HuH-7 (cell line): ENCODE results near the gene BBLN.
"Not testable (repeated sequence)": the region's sequence is repeated elsewhere in the genome, so short reads cannot be mapped to it uniquely, and the experiment has no call there.

ENCODE experiments used
- DNase-seq: peaks from one replicate; pipeline ENCODE4 v3.0.0; 2011; ENCODE audit warnings: low spot score

BBLN gene

DNA sequence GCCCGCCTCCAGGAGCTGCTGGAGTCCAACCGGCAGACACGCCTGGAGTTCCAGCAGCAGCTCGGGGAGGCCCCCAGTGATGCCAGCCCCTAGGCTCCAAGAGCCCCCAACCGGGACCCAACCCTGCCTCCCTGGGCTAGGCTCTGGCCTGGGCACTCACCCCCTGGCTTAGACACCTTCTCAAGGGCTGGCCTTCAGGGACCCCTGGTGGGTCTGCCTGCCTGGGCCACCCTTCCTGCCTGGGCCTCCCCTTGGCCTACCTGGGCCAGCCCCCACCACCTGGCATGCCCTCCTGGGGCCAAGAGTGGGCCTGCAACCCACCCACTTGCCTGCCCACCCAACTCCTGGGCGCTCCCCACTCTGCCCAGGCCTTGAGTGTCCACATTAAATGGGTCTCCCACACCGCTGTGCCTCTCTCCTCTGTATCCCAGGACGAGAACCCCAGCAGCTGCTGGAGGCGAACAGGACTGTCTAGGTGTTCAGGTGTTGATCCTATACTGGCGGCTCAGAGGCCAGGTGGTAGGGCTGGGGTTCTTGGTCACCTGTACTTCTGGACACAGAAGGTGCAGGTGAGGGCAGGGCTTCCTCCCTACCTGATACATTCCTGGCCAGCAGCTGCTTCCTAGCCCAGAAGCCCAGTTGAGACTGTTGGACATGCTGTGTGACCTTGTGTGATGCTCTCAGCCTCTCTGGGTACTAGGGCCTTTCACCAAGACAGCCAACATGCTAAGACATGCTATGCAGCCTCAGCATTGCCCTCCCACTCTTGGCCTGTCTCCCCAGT, 3.6 kb downstream of the BBLN start:
- no peak for DNase-seq

DNA sequence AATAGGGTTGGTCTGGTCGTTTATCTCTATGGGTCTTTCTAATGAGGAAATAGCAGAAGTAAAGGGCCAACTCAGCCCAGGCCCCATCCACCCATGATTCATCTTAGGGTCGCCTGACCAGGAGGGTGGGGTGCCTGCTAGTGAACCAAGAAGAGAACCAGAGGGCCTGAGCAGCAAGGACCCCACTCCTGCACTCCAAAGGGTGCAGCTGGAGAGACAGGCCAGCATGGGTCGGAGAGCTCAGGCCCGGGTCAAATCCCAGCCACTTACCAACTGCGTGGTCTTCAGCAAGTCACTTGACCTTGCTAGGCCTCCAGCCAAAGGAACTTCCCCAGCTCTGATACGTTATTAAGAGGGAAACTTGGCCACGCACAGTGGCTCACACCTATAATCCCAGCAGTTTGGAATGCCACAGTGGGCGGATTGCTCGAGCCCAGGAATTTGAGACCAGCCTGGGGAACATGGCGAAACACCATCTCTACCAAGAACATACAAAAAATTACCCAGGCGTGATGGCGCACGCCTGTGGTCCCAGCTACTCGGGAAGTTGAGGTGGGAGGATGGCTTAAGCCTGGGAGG, 4.3 kb downstream of the BBLN start:
- no peak for DNase-seq

DNA sequence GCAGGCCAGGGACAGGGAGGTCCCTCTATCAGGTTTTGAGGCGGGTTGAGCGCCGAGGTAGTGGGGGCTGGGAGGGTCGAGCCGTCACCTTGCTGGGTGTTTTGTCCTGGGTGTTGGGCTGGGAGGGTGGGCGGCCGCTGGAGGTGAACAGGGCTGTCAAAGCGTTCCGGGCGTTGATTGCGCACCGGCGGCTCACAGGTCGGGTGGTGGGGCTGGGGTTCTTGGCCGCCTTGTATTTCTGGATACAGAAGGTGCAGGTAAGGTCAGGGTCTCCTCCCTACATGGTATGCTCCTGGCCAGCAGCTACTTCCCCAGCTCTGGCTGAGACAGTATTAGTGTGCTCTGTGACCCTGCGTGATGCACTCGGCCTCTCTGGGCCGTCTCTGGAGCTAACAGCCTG, 6.1 kb downstream of the BBLN start:
- DNase-seq, result no peak

DNA sequence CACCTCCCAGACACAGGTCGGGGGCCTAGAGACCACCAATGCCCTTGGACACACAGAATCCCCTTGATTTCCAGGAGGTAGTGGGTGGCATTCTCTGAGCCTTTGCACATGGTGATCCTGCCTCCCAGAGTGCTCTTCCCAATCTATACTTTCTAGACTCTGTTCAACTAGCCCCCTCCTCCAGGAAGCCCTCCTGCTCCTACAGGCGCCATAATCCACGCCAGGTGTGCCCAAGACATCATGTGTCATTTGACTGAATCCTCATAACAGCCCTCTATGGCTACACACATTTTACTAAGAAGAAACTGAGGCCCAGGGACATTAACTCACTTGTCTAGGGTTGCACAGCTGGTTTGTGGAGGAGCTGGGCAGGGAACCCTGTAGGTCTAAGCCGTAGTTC, 7.1 kb downstream of the BBLN start:
- no peak for DNase-seq

DNA sequence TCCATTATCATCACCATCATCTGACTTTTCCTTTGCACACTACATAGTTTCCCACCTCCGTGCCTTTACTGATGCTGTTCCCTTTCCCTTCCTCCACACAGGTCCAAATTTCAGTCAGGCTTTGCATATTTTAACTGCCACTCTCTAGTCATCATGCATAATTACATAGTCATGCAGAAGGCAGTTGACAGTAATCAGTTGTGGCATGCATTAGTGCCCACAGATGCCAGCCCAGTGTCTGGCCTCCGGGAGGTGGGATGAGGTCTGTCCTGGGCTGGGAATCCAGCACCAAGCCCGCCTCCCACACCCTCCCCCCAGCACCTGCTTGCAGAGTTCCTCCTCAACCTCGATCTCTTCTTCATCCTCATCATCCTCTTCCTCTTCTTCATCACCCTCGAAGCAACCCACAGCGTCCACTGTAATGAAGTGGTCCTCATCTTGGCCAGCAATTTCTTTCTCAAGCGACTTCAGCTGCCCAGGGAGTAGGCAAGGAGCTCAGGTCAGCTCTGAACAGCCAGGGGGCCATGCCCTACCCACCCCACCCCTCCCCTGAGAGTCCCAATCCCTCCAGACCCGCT, 8.8 kb downstream of the BBLN start:
- DNase-seq, result no peak

DNA sequence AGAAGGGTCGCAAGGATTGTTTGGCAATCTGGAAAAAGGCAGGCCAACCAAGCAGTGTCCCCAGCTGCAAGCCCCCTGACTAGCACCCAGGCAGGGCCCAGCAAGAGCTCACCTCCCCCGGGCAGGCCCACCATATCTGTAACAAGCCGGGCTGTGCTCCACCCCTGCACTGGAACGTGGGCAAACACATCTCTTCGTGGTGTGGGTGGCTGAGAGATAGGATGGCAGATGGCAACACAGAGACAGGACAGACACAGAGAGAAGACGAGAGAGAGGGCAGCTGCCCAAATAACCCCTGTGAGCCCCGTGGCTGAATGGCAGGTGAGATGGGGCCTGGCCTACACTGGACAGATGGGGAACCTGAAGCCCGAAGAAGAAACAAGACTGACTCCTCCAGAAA, 9.4 kb downstream of the BBLN start:
- DNase-seq, result no peak

DNA sequence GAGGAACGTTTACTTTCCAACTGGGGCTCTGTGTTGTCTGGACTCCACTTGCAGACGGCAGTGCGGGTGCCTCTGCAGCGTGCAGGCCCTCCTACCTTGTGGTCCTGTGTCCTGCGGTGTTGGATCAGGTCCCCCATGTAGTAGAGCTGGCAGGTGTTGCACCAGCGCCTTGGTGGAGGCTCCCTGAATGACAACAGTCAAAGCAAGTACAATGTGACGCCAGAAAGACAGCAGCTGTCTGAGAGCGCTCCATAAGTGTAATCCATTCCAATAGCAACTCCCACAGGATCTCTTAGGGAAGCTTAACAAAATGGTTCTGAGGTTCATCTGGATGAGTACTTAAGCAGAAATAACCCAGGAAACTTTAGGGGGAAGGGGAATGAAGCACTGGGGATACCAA, 9.9 kb downstream of the BBLN start:
- DNase-seq, result no peak

DNA sequence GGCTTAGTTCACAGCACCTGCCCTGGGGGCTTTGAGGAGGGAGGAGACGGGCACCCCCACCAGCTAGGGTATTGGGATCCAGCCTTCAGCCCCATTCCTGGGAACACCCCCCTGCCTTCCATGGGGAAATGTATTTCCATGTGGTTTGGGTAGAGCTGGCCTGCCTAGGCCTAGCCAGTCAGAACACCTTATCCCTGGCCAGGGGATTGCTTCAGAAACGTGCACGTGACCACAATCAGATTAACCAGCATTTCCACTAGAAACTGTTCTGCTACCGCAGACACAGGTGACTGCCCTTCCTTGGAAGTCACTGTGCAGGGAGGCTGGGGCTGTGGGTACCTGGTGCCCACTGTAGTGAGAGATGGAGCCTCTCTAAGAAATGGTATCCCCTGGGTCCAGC, 14.0 kb downstream of the BBLN start:
- DNase-seq, result no peak

DNA sequence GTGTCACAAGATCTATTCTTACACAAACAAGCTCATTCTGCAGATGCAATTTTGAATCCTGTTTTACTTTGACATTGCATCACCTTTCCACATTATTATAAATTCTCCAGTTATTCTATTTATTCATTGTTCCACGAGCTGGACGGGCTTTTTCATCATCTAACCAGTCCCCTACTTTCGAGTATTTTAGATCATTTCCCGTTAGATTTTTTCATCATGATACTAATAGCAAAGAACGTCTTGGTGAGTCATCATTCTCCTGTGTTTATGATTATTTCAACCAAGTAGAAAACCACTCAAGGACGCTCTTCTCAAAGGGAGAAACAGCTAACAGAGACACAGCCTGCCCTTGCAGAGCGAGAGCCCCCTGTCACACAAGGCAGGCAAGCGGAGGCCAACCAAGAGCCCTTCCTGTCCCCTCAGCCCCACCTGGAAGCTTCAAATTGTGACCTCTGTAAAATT, 15.1 kb downstream of the BBLN start:
- DNase-seq, result no peak

DNA sequence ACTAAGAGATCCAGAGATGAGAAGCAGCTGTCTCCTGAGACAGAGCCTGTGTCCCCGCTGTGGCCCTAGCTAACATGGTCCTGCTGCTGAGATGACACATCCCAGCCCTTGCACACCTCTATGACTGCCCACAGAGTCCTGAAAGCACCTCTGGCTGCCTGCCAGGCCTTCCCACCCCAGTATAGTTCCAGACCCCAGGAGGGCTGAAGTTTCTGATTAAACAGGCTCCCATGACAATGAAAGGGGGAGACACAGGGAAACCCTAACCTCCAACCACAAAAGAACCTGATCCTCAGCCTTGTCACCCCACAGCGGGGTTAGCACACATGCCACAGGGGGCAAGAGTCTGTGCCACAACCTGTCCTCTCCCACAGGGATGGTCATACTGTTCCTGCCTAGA, 15.7 kb downstream of the BBLN start:
- no peak for DNase-seq

DNA sequence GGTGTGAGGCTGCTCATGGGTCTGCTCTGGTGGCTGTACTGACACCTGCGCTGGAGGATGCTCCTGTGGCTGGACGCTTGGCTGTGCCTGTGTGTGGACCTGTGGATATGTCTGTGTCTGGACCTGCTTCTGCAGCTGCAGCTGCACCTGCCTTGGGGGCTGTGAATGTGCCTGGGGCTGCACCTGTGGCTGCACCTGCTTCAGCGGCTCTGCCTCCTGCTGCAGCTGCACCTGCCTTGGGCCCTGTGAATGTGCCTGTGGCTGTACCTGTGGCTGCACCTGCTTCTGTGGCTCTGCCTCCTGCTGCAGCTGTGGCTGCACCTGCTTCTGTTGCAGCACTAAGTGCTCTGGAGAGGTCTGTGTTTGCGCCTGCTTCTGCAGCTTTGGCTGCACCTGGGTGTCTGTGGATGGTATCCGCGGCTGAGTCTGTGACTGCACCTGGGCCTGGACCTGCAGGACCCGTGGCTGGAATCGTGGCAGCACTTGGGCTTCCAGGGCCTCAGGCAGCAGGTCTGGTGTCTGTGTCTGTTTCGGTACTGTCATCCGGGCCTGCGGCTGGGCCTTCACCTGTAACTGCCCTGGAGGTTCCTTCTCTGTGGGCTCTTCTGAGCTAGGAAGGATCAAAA, 18.9 kb downstream of the BBLN start:
- DNase-seq, result no peak

DNA sequence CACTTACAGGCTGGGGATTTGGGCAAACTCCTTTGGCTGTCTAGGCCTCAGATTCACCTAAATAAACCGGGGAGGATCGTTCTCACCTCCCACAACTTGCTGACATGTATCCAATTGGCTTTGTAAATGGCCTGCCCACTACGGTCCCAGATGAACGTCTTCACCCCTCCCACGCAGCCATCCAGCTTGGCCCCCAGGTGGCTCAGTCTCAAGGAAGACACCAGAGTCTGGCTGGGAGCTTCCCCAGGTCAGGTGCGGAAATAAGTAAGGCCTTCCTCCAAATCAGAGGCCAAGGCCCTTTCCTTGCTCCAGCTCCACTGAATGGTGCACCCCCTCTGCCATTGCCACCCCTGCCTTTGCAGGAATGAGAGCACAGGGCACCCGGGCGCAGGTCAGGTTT, 19.9 kb downstream of the BBLN start:
- DNase-seq, result no peak

DNA sequence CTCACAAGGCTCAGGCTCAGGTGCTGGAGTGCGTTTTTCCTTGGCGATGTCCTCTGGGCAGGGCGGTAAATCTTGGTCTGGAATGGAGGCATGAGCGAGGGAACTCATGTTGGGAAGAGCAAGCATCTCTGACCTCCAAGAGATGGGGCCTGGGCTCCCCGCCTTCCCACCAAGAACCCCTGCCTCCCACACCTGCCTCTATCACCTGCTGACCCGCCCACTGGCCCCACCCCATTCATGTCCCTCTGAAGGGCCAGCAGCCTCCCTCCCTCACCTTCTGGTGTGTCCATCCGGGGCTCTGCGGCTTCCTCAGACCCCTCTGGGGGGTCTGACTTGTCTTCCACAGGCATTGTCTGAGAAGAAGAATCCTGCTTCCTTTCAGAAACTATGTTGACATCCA, 20.4 kb downstream of the BBLN start:
- DNase-seq, result no peak

DNA sequence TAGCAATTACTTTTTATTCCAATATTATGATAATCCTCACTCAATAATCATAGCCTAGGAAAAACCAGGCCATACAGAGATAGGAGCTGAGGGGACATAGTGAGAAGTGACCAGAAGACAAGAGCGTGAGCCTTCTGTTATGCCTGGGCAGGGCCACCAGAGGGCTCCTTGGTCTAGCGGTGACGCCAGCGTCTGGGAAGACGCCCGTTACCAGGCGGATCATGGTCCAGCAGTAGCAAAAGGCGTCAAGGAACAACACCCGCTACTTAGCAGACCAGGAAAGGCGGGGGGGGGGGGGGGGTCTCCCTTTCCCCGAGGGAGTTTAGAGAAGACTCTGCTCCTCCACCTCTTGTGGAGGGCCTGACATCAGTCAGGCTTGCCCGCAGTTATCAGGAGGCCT, 21.4 kb downstream of the BBLN start:
- DNase-seq, result not testable (repeated sequence)

DNA sequence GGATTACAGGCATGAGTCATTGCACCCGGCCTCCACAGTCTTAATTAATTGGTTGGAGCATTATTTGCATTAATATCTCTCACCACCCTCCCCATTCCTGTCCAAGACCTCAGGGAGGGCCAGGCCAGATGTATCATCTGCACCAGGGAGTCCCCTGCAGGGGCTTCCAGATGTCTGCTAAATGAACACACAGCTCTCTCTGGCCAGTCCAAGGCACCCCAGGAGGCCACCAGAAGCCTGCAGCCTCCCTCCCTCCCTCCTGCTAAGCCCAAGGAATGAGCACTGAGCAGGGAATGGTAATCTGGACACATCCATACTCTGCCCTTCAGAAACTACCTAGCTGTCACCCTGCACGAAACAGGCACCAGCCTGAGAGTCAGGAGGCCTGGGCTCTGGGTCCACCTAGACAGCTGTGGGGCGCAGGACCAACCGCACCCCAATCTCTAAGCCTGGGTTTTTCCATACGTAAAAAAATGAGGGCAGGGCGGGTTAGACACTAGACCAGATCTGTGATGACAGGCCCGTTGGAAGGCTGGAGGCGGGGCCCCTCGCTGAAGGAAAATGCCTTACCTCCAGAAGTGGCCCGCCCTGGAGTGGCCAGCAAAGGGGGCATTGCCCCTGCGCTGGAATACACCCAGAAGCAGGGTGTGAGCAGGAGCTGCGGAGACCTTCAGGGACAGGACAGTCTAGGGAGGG, 23.0 kb downstream of the BBLN start:
- no peak for DNase-seq

DNA sequence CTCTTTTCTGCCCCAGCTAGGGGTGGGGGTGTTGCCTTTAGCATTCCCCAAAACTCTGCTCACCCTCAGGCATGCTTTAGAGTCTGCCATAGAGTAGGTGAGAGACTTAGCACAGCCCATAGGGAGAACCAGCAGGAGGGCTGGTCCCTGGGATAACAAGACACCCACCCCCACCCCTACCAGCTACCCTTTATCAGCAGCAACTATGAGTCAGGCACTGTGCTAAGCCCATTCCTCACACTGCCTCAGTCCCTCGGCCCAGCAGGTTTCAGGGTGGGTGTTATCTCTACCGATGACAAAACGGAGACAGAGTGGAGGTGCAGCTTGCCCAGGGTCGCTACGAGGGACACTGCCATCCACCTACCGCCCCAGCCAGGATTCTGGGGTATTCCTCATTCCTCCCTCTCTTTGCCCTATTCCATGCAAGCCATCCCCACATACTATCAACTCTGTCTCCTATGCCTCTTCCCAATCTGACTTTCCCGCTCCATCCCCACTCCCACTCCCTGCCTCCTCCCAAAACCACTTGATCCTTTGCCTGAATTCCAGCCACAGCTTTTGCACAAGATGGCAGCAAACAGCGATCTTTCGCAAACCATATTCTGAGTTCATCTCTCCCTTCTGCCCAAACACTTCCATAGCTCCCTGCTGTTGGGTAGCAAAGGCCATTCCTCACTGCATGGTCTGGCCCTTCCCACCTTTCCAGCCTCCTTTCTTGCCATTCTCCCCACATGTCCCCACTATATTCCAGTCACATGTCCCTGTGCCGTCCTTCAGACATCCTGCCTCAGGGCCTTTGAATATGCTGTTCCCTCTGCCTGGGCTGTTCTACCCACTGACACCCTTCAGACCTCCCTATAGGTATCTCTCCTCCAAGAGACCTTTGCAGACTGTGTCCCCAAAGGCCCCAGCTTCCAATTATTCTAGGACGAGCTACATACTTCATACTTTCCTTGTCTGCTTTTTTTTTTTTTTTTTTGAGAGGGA, 26.2 kb downstream of the BBLN start:
- no peak for DNase-seq

DNA sequence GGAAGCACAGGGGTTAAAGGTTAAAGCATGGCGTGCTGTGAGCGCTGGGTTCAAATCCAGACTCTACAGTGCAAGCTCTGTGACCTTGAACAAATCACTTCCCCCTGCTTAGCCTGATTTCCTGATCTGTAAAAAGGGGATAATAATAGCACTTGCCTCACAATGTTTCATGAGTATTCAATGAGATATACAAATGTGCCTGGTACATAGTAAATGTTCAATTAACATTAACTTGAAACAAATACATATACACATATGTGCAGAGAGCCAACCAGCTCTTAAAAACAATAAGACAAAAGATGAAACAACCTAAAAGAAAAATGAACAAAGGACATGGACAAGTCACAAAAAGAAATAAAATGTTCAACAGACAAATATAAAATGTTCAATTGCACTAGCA, 27.3 kb downstream of the BBLN start:
- DNase-seq, result no peak

DNA sequence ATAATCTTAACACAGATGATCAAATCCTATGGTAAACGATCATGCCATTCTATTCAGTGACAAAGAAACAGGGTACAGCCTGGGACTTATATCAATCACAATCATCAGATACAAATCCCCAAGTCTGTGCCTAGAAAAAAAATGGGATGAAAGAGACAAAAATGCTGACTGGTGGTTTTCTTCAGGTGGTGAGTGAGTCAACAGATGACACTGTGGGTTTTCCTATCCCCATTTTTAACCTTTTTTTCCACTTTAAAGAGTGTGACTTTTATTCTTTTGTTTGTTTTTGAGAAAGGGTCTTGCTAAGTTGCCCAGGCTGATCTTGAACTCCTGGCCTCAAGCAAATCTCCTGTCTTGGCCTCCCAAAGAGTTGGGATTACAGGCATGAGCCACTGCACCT, 28.1 kb downstream of the BBLN start:
- DNase-seq, result no peak

DNA sequence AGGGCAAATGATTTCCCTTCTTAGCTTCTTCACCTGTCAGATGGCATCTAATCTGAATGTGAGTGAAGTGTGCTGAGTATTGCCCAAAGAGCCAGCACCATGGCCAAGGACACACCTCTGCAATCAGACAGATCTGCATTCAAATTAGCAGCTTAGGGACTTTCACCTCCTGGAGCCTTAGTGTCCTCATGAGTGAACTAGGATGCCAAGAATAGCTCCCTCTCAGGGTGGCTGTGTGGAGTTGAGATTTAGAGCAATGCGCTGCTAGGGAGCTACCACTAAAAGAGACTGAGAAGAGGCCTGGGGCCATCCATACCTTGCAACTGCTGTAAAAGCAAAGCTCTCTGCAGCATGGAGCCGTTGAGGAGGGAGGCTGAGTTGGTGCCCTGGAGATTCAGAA, 29.9 kb downstream of the BBLN start:
- DNase-seq, result no peak

DNA sequence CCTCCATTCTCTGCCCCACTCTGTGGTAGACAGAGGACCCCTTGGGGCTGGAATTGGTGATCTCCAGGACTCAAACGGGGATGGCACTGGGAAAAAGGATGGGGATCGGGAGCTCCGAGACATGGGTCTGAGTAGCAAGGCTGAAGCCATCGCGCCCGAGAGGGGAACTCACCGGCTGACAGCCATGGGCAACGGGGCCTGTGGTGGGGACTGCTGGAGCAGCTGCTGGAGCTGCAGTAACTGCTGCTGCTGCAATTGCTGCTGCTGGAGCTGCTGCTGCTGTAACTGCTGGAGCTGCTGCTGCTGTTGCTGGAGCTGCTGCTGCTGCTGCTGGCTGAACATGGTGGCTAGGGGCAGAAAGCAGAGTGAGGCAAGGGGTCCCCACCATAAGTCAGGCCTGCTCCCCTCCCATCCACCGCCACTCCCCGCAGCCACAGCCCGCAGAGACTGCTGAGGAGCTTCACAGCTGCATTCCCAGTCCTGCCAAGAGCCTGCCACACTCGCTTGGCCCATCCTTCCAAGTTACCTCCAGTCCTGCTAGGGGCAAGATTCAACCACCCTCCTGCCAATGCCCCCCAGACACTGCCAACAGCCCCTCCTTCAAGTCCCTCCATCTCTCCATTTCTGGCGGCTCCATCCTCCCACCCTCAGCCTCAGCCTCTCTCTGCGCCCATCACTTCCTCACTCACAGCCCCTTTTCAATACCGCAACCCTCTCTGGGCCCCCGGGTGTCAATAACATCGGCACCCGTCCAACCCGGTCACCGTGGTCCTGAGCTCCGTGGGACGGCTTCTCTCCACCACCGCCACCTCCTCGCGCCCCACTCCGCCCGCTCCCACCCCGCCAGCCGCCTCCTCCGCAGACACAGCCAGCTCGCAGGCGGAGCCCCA, 30.7 kb downstream of the BBLN start:
- no peak for DNase-seq
